Nephron (organoid): Measurements from ENCODE around the gene TLE4.

Experiments used
- H3K27ac Mint-ChIP-seq, 3 experiments: 2 replicates each; pipeline ENCODE4 v1.8.0; 2020; ENCODE audit warnings: mixed read lengths in 3 of 3, mild to moderate bottlenecking in 2 of 3, moderate library complexity in 1 of 3
- H3K27me3 Mint-ChIP-seq: 2 replicates; pipeline ENCODE4 v1.8.0; 2021; ENCODE audit warnings: low read depth, mild to moderate bottlenecking, moderate library complexity, mixed read lengths
- H3K36me3 Mint-ChIP-seq: 2 replicates; pipeline ENCODE4 v1.8.0; 2020; ENCODE audit warnings: low read depth, mixed read lengths
- H3K4me1 Mint-ChIP-seq: 2 replicates; pipeline ENCODE4 v1.8.0; 2020; ENCODE audit warnings: mixed read lengths
- H3K4me3 Mint-ChIP-seq, 3 experiments: 2 replicates each; pipeline ENCODE4 v1.8.0; 2020; ENCODE audit warnings: mild to moderate bottlenecking in 3 of 3, mixed read lengths in 3 of 3, moderate library complexity in 2 of 3
- H3K9me3 Mint-ChIP-seq: 2 replicates; pipeline ENCODE4 v1.8.0; 2020; ENCODE audit warnings: mixed read lengths
- CTCF ChIP-seq, 3 experiments: fragments of 200-600 bp; sonication (generic); IDR thresholded peaks; one replicate each; pipeline ENCODE4 v1.5.0; 2021; ENCODE audit warnings: antibody characterized with exemption in 3 of 3; ENCODE audit not compliant: unreplicated experiment in 3 of 3

Gene TLE4

GRCh38 chr9:79692857-79693571, 121.2 kb downstream of the TLE4 start:
- Mint-ChIP-seq H3K36me3 (peaks cover 11% of the 10 kb centered on the region), H3K4me3 (no peak overlapping the region), H3K27ac (no peak overlapping the region), H3K4me1 (peaks cover 15% of the 10 kb centered on the region), H3K27me3 (no peaks in the 10 kb centered on the region), H3K9me3 (no peaks in the 10 kb centered on the region)
- TF ChIP-seq CTCF (IDR thresholded peaks at IDR 0.05; ENCODE audit: unreplicated experiment in 3 of 3): no peak

- Mint-ChIP-seq H3K27me3 (no peaks in the 10 kb centered on the region), H3K4me3 (no peak overlapping the region), H3K9me3 (no peaks in the 10 kb centered on the region), H3K27ac (peak overlapping the region in 1 of 3 experiments; percentile 10), H3K4me1 (peaks cover 12% of the 10 kb centered on the region), H3K36me3 (peaks cover 9% of the 10 kb centered on the region)
- TF ChIP-seq CTCF (IDR thresholded peaks at IDR 0.05; ENCODE audit: unreplicated experiment in 3 of 3): no peak
These were observed 122.0 kb downstream of the TLE4 start for GRCh38 chr9:79693750-79694149.

- no peaks in the 10 kb centered on the region for H3K27me3 Mint-ChIP-seq
- peaks cover 12% of the 10 kb centered on the region for H3K4me1 Mint-ChIP-seq
- H3K9me3 Mint-ChIP-seq: no peaks in the 10 kb centered on the region
- no peak overlapping the region for H3K4me3 Mint-ChIP-seq
- peak overlapping the region in 1 of 3 experiments; percentile 10 for H3K27ac Mint-ChIP-seq
- H3K36me3 Mint-ChIP-seq: peaks cover 9% of the 10 kb centered on the region
- TF ChIP-seq CTCF (IDR thresholded peaks at IDR 0.05; ENCODE audit: unreplicated experiment in 3 of 3): no peak
These were observed 122.4 kb downstream of the TLE4 start for GRCh38 chr9:79694208-79694607.

- H3K36me3 Mint-ChIP-seq: peaks cover 9% of the 10 kb centered on the region
These were observed 123.1 kb downstream of the TLE4 start for GRCh38 chr9:79694676-79695400.

GRCh38 chr9:79695531-79696175, 123.9 kb downstream of the TLE4 start:
- Mint-ChIP-seq H3K4me3 (no peak overlapping the region), H3K4me1 (peaks cover 12% of the 10 kb centered on the region), H3K27ac (peak overlapping the region in 1 of 3 experiments; percentile 15), H3K9me3 (no peaks in the 10 kb centered on the region), H3K27me3 (no peaks in the 10 kb centered on the region), H3K36me3 (peaks cover 9% of the 10 kb centered on the region)
- TF ChIP-seq CTCF (IDR thresholded peaks at IDR 0.05; ENCODE audit: unreplicated experiment in 3 of 3): no peak

More at GRCh38 chr9:79694676-79695400, 123.1 kb downstream of the TLE4 start:
- Mint-ChIP-seq H3K9me3 (no peaks in the 10 kb centered on the region), H3K4me1 (peaks cover 12% of the 10 kb centered on the region), H3K27me3 (no peaks in the 10 kb centered on the region), H3K4me3 (no peak overlapping the region), H3K27ac (peak overlapping the region in 2 of 3 experiments; percentile 10 to 15)
- no peak for TF ChIP-seq CTCF (IDR thresholded peaks at IDR 0.05; ENCODE audit: unreplicated experiment in 3 of 3)
